Ascending aorta (tissue), 2 donors: ENCODE results near the gene DCC. TPM values are rescaled to one million over a fixed set of nuclear protein-coding genes. Genes with fewer than 3 reads are reported as not detected.

Experiments
- DNase-seq, 2 donors: peaks; one replicate each; pipeline ENCODE4 v3.0.0-alpha.2; 2019; ENCODE audit warnings: low spot score in 2 of 2
- H3K27ac ChIP-seq, 2 donors: fragments of 200-600 bp; sonication (generic); one replicate each; pipeline ENCODE4 v1.5.1; 2016 to 2017; ENCODE audit warnings: mild to moderate bottlenecking in 1 of 2
- H3K27me3 ChIP-seq: fragments of 200-600 bp; sonication (generic); one replicate; pipeline ENCODE4 v1.5.1; 2017
- H3K36me3 ChIP-seq, 2 donors: fragments of 200-600 bp; sonication (generic); one replicate each; pipeline ENCODE4 v1.5.1; 2016
- H3K4me1 ChIP-seq, 2 donors: fragments of 200-600 bp; sonication (generic); one replicate each; pipeline ENCODE4 v1.5.1; 2016 to 2017; ENCODE audit warnings: mild to moderate bottlenecking in 1 of 2
- H3K4me3 ChIP-seq, 2 donors: fragments of 200-600 bp; sonication (generic); one replicate each; pipeline ENCODE4 v1.5.1; 2016 to 2017; ENCODE audit warnings: mild to moderate bottlenecking in 1 of 2
- H3K9me3 ChIP-seq, 2 donors: fragments of 200-600 bp; sonication (generic); one replicate each; pipeline ENCODE4 v1.5.1; 2016
- intact Hi-C: fragments of 100-400 bp; cut with DNase I; formaldehyde crosslinking; loops from one replicate; pipeline ENCODE4 v1.15.1; 2023
- total RNA-seq: library from RNA; depleted of rRNA; stranded (reverse); fragments of >200 nt; gene quantifications from one replicate; pipeline ENCODE4 v1.1.0, GENCODE V29; 2016
- TF ChIP-seq, protein P1 (sequence below), 3 experiments: fragments of 200-600 bp in 2 of 3; fragments of 450-650 bp in 1 of 3; sonication (generic) in 2 of 3; IDR thresholded peaks; one replicate each; pipeline ENCODE4 v1.5.1; 2016 to 2019; ENCODE audit warnings: antibody characterized with exemption in 3 of 3, mild to moderate bottlenecking in 1 of 3, moderate library complexity in 1 of 3

DCC gene
- total RNA-seq, 1 donor from 2014 or later, result not detected

DNA sequence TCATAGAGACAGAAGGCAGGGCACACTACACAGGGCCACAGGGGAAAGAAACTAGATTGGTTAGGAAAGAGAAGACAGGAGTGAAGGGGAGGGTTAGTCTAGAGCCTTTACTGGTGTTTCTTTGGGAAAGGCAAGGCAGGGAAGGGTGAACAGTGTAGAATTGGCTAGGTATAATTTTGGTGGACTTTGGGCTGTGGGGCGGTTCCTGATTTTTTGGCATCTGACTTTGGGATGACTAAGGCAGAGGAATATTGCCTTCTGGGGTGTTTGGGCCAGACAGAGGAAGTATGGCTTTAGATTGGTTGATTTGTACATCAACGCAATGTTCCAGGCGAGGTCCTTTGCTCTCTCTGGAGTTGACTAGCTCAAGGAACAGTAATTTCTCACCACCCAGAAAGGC lies 534.8 kb downstream of the DCC start:
- Histone ChIP-seq H3K4me1 (no peaks in the 10 kb centered on the region), H3K27ac (no peak overlapping the region), H3K9me3 (no peaks in the 10 kb centered on the region), H3K36me3 (no peaks in the 10 kb centered on the region), H3K27me3 (no peaks in the 10 kb centered on the region), H3K4me3 (no peak overlapping the region)
- TF ChIP-seq, protein P1, sequence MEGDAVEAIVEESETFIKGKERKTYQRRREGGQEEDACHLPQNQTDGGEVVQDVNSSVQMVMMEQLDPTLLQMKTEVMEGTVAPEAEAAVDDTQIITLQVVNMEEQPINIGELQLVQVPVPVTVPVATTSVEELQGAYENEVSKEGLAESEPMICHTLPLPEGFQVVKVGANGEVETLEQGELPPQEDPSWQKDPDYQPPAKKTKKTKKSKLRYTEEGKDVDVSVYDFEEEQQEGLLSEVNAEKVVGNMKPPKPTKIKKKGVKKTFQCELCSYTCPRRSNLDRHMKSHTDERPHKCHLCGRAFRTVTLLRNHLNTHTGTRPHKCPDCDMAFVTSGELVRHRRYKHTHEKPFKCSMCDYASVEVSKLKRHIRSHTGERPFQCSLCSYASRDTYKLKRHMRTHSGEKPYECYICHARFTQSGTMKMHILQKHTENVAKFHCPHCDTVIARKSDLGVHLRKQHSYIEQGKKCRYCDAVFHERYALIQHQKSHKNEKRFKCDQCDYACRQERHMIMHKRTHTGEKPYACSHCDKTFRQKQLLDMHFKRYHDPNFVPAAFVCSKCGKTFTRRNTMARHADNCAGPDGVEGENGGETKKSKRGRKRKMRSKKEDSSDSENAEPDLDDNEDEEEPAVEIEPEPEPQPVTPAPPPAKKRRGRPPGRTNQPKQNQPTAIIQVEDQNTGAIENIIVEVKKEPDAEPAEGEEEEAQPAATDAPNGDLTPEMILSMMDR (IDR thresholded peaks at IDR 0.05), result no peak
- intact Hi-C loops, result no loop called here
- DNase-seq, result no peak

DNA sequence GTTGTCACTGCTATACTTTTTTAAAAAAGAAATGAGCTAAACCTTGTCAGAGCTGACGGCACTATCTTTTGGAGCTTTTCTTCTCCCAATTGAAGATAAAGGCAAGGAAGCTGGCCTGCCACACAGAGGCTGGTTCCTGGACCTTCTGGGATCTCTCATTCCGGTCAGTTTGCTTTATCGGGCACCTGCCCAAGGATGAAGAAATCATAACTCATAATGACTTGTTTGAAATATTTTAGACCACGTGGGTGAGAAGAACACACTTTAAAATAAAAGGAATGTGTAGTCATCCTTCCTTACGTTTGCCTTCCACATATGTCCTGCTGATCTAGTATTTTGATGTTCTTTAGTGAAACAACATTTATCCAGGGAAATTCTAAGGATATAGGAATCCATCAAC lies 535.7 kb downstream of the DCC start:
- DNase-seq, result no peak
- H3K4me3 ChIP-seq, result no peak overlapping the region
- no peaks in the 10 kb centered on the region for H3K36me3 ChIP-seq
- no peaks in the 10 kb centered on the region for H3K4me1 ChIP-seq
- H3K27me3 ChIP-seq, result no peaks in the 10 kb centered on the region
- intact Hi-C loops, result no loop called here
- TF ChIP-seq, protein P1 (IDR thresholded peaks at IDR 0.05), result no peak
- H3K9me3 ChIP-seq, result no peaks in the 10 kb centered on the region
- no peak overlapping the region for H3K27ac ChIP-seq

GRCh38 chr18:52888014-52888413 lies 548.0 kb downstream of the DCC start:
- Histone ChIP-seq H3K27me3 (no peaks in the 10 kb centered on the region), H3K4me3 (no peak overlapping the region), H3K27ac (no peak overlapping the region), H3K9me3 (no peaks in the 10 kb centered on the region), H3K4me1 (no peaks in the 10 kb centered on the region), H3K36me3 (no peaks in the 10 kb centered on the region)
- TF ChIP-seq, protein P1 (IDR thresholded peaks at IDR 0.05), result no peak
- intact Hi-C loops, result no loop called here
- no peak for DNase-seq

DNA sequence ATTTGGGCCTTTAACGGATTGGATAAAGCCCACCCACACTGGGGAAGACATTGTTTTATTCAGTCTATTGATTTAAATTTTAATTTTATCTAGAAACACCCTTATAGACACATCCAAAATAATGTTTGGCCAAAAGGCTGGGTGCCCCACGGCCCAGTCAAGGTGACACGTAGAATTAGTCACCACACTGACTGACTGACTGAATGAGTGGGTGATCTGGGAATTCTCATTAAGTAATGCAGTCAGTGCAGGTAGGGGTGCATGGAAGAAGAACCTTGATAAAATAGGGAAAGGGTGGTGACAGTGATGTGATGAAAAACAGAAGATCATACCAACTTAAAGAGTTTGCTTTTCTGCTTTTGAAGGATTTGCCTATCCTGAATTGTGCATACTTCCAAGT lies 554.8 kb downstream of the DCC start:
- no peaks in the 10 kb centered on the region for H3K9me3 ChIP-seq
- H3K4me1 ChIP-seq, result no peaks in the 10 kb centered on the region
- H3K36me3 ChIP-seq, result no peaks in the 10 kb centered on the region
- H3K27me3 ChIP-seq, result no peaks in the 10 kb centered on the region
- no peak overlapping the region for H3K4me3 ChIP-seq
- TF ChIP-seq, protein P1 (IDR thresholded peaks at IDR 0.05), result no peak
- intact Hi-C loops, result no loop called here
- no peak for DNase-seq
- no peak overlapping the region for H3K27ac ChIP-seq

- Histone ChIP-seq H3K36me3 (no peaks in the 10 kb centered on the region), H3K27ac (no peak overlapping the region), H3K27me3 (no peaks in the 10 kb centered on the region), H3K9me3 (no peaks in the 10 kb centered on the region), H3K4me1 (no peaks in the 10 kb centered on the region), H3K4me3 (no peak overlapping the region)
- intact Hi-C loops, result no loop called here
- no peak for DNase-seq
- TF ChIP-seq, protein P1 (IDR thresholded peaks at IDR 0.05), result no peak
Observed at GRCh38 chr18:52897611-52898484, 557.9 kb downstream of the DCC start.
